ENCODE results near the gene THSD7B.

THSD7B gene

GRCh38 chr2:137705296-137705695 is 940.0 kb downstream of the THSD7B start:
- no peak for DNase-seq (ENCODE audit: low read depth)

GRCh38 chr2:137706786-137707613 is 941.7 kb downstream of the THSD7B start:
- no peak for DNase-seq (ENCODE audit: low read depth)

- DNase-seq (ENCODE audit: low read depth), result no peak
Measured at GRCh38 chr2:137708311-137708710, 943.0 kb downstream of the THSD7B start.

- no peak for DNase-seq (ENCODE audit: low read depth)
Measured at GRCh38 chr2:137715731-137716191, 950.4 kb downstream of the THSD7B start.

- DNase-seq (ENCODE audit: low read depth), result no peak
Measured at GRCh38 chr2:137718786-137719185, 953.4 kb downstream of the THSD7B start.

GRCh38 chr2:137721733-137722132 is 956.4 kb downstream of the THSD7B start:
- DNase-seq (ENCODE audit: low read depth), result no peak

GRCh38 chr2:137724912-137725311 is 959.6 kb downstream of the THSD7B start:
- no peak for DNase-seq (ENCODE audit: low read depth)
